Right forelimb (tissue), 1 donor: ENCODE measurements around the gene KIZ.
"Not testable (repeated sequence)": the region's sequence is repeated elsewhere in the genome, so short reads cannot be mapped to it uniquely, and the experiment has no call there.

ENCODE experiments used
- DNase-seq: peaks from one replicate; pipeline ENCODE4 v3.0.0-alpha.2; 2018

Gene KIZ

DNA sequence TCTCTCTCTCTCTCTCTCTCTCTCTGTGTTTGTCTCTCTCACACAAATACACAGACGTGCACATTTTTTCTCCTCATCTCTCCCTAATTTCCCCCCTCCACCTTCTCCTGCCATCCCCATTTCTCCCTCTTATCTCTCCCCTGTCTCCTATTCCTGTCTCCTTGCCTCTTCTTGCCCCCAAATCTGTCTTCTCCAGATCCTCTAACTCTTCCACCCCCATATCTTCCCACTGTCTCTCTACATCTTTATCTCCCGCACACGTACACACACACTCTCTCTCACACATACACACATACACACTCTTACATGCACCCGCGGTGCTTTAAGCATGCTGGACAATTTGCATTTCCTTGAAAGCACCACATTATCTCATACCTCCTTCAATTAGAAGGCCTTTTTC is 15.9 kb downstream of the KIZ start:
- DNase-seq = no peak

DNA sequence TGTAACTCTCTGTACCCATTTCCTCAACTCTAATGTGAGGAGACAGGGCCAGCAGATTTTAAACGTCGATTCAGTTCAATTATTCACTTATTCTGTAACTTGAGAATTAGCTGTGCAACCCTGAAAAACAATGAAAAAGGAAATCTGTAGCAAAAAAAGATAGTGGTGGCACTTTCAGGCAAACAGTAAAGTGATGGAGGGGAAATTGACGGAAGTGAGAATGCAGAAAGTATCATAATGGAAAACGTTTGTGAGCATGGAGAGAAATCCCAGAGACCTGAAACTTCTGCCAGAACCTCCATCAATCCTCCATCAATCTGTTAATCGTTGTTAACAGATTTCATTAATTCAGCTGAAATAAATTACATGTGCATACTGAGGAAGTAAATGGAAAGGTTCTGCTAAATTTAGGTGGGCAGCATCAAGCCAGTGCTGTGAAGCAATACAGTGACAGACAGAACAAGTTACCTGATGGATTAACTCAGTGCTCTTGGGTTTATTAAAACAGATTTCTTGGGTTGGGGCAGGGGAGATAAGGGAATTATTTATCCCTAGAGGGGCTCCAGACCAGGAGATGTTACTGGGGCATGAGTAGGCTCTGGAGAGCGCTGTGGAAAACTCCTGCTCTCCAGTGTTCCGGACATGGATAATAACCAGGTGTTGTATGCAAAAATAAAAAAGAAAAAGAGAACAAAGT is 17.5 kb downstream of the KIZ start:
- no peak for DNase-seq

DNA sequence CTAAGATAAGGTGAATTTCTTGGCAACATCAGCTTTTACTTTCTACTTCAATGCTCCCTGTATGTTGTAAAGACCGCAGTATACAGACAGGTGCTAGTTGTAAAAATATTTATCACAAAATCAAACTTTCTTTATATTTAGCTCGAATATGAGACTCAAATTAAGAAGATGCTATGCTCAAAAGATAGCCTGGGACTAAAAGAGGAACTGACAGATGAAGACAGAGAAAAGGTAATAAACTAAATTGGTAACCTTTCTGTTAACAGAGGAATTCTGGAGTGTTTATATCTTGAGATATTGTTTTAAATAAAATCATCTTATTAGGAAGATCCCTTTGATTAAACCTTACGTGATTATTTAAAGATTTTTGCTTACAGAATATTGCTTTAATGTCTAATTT is 19.5 kb downstream of the KIZ start:
- no peak for DNase-seq

DNA sequence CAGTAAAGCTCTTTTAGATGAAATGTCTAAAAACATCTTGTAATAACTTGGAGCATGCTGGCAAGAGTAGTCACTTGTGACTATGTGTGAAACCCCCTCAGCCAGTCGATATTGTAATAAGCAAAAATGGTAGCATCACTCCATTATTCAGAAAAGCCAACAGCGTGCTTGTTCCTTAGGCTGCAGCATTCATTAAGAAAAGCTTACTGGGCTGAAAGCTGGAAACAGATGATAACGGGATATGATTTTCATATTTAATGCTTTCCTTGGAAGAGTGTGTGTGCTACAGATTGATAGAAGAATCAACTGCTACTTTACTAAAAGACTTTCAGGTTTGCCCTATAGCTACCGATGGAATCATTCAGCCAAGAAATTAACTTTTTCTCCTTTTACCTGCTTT is 20.3 kb downstream of the KIZ start:
- DNase-seq = no peak

DNA sequence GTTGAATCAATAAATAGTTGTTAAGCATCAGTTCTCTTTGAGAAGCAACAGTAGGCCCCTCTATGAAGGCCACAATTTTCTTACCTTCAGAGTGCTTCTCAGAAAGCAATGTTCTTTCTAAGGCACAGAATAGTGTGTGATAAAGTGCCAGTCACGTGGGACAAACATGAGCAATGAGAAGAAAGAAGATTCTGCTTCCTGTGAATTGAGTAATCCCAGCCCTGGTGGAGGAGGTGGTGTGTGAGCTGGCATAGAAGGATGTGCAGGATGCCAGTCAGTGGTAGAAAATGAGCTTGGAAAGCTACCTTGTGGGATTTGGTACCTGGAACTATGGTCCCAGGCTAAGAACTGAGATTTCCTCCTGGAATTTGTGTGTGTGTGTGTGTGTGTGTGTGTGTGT is 21.7 kb downstream of the KIZ start:
- DNase-seq = no peak

DNA sequence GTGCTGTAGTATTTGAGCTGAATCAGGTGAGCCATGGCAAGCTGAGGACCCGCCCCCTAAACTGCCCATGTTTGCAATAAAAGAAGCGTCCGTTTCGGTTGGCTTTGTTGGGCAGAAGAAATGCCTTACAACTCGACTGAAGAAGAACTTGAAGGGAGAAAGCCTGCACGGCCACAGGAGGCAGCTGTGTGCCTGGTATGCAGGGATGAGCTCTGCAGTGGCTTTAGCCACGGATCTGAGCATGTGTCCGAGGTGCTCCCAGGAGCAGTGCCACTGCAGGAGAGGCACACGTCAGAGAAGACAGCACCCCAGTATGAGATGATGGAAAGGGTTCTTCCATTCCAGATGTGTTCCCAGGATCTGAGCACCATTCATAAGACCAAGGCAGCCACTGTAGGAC is 23.5 kb downstream of the KIZ start:
- DNase-seq = no peak

DNA sequence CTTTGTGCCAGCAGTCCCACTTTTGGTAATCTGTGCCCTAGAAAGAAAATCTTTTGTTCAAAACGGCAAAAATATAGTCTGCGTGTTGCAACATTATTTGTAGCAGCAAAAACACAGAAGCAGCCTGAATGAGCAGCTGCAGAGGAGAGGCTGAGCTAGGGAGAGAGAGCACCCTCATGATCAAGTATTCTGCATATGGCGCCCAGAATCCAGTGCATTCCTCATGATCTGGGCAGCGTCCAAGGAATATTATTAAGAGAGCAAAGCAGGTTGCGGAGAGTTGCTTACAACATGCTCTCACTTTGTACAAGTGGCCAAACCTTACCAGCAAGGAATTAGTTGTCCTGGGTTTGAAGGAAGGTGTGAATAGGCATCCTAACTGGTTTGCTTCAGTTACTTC is 25.9 kb downstream of the KIZ start:
- no peak for DNase-seq

DNA sequence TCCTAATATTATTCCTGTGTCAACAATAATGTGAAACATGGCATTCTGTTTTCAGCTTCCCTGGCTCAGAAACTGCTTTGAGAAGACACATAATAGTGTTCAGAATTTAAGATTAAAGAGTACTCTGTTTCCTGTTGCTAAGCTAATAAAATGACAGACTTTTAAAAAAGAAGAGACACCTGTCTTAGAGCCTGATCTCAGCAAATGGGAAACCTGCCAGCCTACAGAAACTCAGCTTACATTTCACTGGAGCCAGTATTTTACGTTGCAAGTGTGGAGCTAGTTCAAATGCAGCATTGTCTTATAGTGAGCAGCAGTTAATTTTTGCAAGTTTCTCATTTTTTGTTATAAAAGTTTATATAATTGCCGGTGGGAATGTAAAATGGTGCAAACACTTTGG is 28.8 kb downstream of the KIZ start:
- no peak for DNase-seq

DNA sequence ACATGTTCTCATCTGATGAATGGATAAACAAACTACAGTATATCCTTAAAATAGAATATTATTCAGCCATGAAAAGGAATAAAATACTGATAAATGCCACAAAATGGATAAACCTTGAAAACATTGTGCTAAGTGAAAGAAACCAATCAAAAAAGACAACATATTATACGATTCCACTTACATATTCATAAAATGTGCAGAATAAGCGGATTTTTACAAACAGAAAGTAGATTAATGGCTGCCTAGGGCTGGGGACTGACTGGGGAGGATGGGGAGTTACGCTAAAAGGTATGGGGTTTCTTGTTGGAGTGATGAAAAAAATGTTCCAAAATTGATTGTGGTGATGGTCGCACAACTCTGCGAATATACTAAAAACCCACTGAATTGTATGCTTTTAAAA is 29.4 kb downstream of the KIZ start:
- DNase-seq = no peak

DNA sequence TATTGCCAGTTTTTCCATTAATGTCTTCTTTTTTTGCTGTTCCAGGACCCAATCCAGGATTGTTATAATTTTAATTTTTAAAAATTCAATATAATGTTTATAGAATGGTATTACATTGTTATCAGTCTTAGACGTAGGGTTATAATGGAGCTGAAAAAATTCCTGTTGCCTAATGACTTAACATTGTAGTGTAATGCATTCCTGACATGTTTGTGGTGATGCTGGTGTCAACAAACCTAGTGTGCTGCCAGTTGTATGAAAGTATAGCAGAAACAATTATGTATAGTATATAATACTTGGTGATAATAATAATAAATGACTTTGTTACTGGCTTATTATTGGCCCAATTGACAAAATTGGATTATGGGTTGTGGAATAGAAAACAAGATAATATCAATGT is 30.4 kb downstream of the KIZ start:
- no peak for DNase-seq

DNA sequence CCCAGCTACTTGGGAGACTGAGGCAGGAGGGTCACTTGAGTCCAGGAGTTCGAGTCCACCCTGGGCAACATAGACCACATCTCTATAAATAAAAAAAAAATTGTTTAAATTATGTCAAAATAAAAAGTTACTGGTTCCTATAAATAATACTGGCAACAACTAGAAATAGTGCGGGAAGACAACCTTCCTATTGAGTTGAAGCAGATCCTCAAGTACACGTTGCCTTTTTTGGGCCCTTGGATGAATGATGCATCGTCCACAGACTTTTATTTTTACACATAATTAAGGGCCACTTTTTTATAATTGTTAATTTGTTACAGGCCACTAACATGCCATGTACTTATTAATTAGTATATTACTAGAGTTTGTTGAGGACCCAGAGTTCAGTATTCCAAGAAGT is 31.1 kb downstream of the KIZ start:
- DNase-seq = no peak

DNA sequence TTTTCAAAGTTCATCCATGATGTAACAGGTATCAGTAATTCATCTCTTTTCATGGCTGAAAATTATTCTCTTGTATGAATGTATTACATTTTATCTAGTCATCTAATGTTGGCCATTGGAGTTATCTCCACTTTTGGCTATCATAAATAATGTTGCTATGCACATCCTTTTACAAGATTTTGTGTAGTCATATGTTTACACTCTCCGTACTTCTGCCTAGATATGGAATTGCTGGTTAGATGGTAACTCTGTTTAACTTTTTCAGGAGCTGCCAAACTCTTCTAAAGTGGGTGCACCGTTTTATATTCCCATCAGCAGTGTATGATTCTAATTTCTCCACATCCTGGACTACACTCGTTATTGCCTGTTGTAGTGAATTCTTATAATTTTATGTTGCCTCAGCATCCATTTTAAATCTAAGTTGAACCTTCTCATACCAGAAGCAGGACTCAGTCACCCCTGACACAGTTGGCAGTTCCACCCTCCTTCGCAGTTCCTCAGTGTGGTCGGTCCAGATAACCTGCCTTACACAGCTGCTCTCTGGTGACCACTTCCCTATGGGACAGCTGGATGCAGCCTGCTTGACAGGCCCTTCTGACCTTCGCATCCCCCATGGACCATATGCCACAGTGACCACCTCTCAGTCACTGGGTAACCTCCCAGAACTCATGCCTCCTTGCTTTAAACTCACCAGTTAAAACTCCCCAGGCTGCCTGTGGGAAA is 33.9 kb downstream of the KIZ start:
- DNase-seq = no peak

DNA sequence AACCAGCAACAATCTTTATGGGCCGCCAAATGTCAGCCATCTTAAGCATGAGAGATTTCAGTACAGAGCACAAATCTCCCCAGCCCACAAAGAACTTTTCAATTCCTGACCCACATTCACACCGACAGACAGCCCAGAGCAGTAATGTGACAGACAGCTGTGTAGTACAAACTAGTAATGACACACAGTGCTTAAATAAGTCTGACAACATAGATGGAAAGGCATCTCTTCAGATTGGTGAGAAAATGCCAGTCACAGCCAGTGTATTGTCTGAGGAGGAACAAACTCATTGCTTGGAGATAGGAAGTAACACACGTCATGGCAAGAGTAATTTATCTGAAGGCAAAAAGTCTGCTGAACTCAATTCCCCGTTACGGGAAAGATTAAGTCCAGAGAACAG is 36.0 kb downstream of the KIZ start:
- no peak for DNase-seq

DNA sequence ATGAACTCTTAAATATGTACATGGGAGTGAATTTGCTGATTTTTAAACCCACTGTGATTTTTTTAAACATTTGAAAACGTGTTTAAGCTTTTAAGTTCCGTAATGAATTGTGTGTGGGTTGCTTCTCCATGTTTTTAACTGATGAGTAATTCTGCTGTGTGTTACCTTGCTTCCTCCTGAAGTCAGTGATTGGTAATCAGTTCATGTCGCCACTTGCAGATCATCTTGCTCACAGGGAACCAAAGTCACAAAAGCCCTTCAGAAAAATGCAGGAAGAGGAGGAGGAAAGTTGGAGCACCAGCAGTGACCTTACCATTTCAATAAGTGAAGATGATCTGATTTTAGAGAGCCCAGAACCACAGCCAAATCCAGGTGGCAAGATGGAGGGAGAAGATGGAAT is 36.7 kb downstream of the KIZ start:
- no peak for DNase-seq

DNA sequence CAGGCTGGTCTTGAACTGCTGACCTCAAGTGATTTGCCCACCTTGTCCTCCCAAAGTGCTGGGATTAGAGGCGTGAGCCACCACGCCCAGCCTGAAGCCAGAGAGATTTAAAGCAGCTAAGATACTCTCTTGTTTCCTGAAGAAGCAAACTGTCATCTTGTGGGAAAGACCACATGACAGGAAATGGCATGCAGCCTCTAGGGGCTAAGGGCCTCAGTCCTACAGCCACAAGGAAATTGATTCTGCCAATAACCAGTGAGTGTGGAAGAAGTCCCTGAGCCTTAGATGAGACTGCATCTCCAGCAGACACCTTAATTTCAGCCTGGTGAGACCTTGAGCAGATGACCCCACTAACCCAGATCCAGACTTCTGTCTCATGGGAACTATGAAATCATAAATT is 40.9 kb downstream of the KIZ start:
- DNase-seq = no peak

DNA sequence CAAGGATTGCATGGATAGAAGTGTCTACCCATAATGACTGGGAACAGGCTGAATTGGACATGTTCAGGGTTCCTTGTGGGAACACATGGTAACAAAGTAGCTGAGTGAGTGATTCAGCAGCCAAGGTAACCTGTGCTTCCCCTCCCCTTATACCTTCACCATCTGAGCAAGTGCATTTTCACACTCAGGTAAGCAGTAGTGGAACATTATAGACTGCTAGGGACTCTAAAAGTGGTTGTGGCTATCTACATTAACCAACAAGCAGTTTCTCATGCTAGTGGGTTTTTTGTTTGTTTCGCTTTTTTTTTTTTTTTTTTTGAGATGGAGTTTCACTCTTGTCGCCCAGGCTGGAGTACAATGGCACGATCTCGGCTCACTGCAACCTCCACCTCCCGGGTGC is 41.4 kb downstream of the KIZ start:
- no peak for DNase-seq

DNA sequence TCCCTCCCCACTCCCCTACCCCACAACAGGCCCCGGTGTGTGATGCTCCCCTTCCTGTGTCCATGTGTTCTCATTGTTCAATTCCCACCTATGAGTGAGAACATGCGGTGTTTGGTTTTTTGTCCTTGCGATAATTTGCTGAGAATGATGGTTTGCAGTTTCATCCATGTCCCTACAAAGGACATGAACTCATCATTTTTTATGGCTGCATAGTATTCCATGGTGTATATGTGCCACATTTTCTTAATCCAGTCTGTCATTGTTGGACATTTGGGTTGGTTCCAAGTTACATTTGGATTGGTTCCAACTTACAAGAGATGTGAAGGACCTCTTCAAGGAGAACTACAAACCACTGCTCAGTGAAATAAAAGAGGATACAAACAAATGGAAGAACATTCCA is 42.2 kb downstream of the KIZ start:
- DNase-seq = not testable (repeated sequence)

DNA sequence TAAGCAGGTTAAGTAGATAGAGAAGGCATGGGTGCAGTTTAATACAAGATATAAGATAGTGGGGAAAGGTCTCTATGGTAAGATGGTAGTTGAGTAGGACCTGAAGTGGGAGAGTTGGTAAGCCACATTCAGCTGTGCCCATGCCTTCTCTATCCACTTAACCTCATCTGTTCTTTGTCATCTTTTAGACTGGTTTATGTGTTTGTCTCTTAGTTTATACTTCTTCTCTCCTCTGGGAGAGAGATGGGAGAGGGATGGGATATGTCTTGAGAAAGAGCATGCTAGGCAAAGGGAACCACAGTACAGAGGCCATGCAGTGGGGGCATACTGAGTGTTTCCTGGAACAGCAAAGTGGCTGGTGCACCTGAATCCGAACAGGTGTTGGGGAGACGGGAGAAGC is 46.7 kb downstream of the KIZ start:
- DNase-seq = no peak

DNA sequence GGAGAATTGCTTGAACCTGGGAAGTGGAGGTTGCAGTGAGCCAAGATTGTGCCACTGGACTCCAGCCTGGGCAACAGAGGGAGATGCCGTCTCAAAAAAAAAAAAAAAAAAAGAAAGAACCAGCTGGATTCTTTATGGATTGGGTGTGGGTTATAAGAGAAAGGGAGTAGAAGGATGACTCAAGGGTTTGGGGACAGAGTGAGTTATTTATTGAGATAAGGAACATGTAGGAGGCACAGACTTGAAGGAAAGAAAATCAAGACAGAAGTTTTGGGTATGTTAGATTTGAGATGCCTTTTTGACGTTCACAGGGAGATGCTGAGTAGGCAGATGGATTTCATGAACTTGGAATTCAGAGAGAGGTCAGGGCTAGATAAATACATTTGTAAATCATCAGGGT is 47.6 kb downstream of the KIZ start:
- DNase-seq = no peak

DNA sequence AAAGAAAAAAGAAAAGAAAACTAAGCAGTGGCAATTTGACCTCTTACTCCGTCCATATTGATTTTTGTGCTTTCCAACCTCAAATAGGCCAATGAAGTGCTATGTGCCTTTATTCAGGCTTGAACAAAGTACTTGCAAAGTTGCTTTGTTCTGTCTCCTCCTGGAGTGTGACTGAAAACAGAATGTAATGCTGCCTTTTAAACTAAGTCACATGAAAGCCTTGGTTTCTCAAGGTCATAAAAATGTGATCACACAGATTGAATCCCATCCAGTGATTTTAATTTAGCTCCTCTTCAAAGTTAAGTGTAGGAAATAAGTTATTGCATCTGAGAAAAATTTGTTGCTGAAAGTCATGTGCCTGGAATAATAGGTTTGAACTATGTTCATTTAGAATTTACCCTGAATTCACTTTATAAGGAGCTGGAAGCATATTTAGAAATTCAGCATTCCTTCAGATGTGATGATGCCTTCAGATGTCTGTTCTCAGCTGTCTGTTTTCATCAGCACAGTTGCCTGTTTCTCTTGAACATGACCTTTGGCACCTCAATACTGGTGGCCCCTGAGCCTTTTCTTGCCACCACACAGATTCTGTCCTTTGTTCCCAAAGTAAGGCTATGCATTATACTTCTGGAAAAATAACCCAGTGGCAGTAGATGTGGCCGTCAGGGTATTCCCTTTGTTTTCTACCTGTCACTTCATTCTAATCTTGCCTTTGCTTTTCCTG is 48.8 kb downstream of the KIZ start:
- no peak for DNase-seq

DNA sequence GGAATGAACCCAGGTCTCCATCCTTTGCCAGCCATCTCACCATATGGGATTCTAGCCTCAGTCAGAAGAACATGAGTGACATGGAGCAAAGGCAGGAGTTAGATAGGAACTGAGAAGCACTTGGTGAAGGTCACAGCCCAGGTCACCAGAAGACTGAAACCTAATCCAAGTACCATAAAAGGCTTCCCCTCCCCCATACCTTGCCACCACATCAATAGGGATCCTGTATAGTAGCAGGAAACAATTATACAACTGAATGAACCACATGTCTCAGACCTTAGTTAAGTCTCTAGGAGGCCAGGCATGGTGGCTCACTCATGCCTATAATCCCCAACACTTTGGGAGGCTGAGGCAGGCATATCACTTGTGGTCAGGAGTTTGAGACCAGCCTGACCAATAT is 49.6 kb downstream of the KIZ start:
- no peak for DNase-seq

DNA sequence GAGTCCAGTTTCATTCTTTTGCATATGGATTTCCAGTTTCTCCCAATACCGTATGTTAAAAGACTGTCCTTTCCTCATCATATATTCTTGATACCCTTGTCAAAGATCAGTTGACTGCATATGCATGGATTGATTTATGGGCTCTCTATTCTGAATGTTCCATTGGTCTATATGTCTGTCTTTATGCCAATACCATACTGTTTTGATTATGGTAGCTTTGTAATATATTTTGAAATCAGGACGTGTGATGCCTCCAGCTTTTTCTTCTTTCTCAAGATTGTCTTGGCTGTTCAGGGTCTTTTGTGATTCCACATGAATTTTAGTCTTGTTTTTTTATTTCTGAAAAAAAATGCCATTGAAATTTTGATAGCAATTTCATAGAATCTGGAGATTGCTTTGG is 51.9 kb downstream of the KIZ start:
- no peak for DNase-seq

DNA sequence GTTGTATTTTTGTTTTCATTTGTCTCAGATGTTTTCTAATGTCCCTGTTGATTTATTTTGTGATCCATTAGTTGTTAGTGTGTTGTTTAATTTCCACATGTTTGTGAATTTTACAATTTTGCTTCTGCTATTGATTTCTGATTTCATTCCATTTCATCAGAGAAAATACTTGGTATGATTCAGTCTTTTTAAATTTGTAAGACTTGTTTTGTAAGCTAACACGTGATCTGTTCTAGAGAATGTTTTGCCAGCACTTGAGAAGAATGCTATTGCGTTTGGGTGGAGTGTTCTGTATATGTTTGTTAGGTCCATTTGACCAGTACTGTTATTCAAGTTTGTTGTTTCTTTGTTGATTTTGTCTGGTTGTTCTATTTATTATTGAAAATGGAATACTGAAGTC is 53.9 kb downstream of the KIZ start:
- no peak for DNase-seq

DNA sequence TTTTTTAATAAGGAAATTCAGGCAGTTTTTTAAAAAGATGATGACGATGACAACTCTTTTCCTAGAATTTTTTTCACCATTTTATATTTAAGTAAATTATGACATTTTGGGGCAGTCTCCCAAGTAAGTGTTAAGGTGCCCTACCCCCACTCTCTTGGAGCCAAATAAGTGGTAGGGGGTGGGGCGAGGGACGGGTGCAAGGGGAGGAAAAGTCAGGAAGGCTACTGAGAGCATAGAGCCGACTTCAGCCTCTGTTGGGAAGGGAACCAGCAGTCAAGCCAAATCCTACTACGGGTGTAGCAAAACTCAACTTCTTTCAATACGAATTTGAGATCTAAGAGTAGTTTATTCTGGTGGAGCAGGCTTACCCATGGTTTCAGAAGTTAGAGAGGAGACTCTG is 54.4 kb downstream of the KIZ start:
- no peak for DNase-seq
